PFSK-1 (cell line): Measurements from ENCODE around the gene L3MBTL4.

ENCODE experiments used
- FOXP2 ChIP-seq: optimal IDR thresholded peaks from 2 replicates; pipeline ENCODE3; 2011; ENCODE audit warnings: borderline replicate concordance, control low read depth, inconsistent platforms; ENCODE audit not compliant: insufficient read depth; ENCODE audit errors: extremely low read length, extremely low read depth
- POLR2AphosphoS5 ChIP-seq: IDR thresholded peaks from 2 replicates; pipeline ENCODE4 v1.6.1; 2012; ENCODE audit warnings: low read depth, mild to moderate bottlenecking, control low read depth, low read length, moderate library complexity
- SIN3A ChIP-seq: IDR thresholded peaks from 2 replicates; pipeline ENCODE4 v1.6.1; 2012; ENCODE audit warnings: mild to moderate bottlenecking, low read length, moderate library complexity, borderline replicate concordance; ENCODE audit not compliant: insufficient read depth
- TAF1 ChIP-seq: IDR thresholded peaks from 2 replicates; pipeline ENCODE4 v1.6.1; 2012; ENCODE audit warnings: low read length, control low read depth, borderline replicate concordance; ENCODE audit not compliant: insufficient read depth
- TF ChIP-seq, protein P1 (sequence below), 2 experiments: IDR thresholded peaks; 2 replicates each; pipeline versions ENCODE4 v1.6.1 to v1.8.0; 2011 to 2012; ENCODE audit warnings: low read depth in 2 of 2, low read length in 2 of 2, control low read depth in 1 of 2, inconsistent platforms in 1 of 2, mild to moderate bottlenecking in 1 of 2, moderate library complexity in 1 of 2; ENCODE audit not compliant: insufficient read depth in 1 of 2

The L3MBTL4 gene

DNA sequence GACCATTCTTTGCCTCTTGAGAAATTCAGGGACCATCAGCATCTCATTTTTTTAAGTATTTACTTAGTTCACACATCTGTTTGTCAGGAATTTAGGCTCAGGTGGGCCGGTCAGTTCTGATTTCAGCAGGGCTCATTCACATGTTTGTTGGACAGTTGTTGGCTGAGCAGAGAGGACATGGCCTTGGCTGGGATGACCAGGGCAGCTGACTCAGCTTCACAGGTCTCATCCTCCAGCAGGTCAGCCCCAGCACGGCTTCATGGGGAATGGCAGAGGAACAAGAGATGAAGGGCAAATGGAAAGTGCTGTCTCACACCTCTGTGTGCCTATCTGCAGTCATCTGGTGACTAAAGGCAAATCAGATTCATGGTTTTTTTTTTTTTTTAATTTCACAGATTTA lies 383.3 kb downstream of the L3MBTL4 start:
- TF ChIP-seq POLR2AphosphoS5 (no peak), FOXP2 (no peak), SIN3A (no peak), TAF1 (no peak)
- TF ChIP-seq, protein P1, sequence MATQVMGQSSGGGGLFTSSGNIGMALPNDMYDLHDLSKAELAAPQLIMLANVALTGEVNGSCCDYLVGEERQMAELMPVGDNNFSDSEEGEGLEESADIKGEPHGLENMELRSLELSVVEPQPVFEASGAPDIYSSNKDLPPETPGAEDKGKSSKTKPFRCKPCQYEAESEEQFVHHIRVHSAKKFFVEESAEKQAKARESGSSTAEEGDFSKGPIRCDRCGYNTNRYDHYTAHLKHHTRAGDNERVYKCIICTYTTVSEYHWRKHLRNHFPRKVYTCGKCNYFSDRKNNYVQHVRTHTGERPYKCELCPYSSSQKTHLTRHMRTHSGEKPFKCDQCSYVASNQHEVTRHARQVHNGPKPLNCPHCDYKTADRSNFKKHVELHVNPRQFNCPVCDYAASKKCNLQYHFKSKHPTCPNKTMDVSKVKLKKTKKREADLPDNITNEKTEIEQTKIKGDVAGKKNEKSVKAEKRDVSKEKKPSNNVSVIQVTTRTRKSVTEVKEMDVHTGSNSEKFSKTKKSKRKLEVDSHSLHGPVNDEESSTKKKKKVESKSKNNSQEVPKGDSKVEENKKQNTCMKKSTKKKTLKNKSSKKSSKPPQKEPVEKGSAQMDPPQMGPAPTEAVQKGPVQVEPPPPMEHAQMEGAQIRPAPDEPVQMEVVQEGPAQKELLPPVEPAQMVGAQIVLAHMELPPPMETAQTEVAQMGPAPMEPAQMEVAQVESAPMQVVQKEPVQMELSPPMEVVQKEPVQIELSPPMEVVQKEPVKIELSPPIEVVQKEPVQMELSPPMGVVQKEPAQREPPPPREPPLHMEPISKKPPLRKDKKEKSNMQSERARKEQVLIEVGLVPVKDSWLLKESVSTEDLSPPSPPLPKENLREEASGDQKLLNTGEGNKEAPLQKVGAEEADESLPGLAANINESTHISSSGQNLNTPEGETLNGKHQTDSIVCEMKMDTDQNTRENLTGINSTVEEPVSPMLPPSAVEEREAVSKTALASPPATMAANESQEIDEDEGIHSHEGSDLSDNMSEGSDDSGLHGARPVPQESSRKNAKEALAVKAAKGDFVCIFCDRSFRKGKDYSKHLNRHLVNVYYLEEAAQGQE (IDR thresholded peaks at IDR 0.05; ENCODE audit: insufficient read depth in 1 of 2, low read depth in 2 of 2, low read length in 2 of 2), result no peak

DNA sequence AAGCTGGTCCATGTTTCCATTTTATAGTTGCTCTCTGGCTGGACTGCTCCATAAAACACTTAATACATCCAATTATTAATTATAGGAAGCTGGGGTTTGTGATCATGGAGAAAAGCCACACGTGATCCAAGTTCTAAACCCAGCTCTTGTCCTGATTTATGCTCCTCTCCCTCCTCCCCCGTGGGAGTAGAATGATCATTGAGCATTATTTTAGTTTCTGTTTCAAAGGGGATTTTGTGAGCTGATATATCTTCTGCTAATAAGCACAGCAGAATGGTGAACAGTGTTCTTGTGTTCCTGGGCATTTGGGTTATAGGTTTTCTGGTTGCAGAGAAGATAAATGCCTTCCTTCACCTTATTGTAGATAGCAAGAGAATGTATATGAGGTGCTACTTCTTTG lies 383.7 kb downstream of the L3MBTL4 start:
- TF ChIP-seq TAF1 (no peak), POLR2AphosphoS5 (no peak), SIN3A (no peak), FOXP2 (no peak)
- TF ChIP-seq, protein P1 (IDR thresholded peaks at IDR 0.05; ENCODE audit: insufficient read depth in 1 of 2, low read depth in 2 of 2, low read length in 2 of 2), result no peak

DNA sequence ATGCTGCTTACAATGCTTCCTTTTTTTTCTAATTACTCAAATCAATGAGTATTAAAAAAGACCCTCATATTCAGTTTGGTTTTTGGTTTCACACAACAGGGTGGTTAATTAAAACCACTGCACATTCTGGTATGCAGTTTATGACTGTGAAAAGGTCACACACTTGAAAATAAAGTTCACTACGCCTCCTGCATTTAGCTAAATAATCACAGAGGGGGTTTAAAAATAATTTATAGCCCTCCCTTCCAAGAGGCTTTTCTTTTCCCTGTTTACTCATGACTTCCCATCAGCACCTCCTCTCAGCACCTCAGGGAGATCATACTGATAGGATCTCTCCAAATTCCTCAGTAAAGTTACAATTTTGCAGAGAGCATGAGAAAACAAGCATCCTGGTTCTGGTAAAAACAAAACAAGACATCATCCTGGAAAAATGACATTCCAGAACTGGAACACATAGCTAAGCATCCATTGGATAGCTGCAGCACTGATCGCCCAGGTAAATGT lies 389.9 kb downstream of the L3MBTL4 start:
- no peak for TF ChIP-seq SIN3A
- TF ChIP-seq FOXP2, result no peak
- TF ChIP-seq, protein P1 (IDR thresholded peaks at IDR 0.05; ENCODE audit: insufficient read depth in 1 of 2, low read depth in 2 of 2, low read length in 2 of 2), result no peak
- no peak for TF ChIP-seq TAF1

DNA sequence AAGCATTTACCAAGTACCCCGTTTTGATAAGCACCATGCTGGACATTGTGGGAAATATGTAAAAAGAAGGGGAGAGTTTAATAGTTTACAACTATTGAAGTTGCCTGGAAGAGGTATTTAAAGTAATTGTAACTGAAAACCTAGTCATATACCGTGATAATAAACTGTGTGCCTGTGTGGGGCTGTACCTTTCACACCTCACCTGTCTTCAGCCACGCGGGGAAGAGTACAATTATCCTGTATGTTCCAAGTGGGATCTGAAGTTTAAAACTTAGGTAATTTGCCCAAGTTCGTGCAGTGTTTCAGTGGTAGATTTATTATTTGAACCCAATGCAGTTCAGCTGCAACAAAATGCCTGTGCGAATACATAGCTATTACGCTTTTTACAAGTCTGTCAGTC lies 391.2 kb downstream of the L3MBTL4 start:
- TF ChIP-seq SIN3A (no peak), POLR2AphosphoS5 (no peak), TAF1 (no peak), FOXP2 (no peak)
- TF ChIP-seq, protein P1 (IDR thresholded peaks at IDR 0.05; ENCODE audit: insufficient read depth in 1 of 2, low read depth in 2 of 2, low read length in 2 of 2), result no peak

DNA sequence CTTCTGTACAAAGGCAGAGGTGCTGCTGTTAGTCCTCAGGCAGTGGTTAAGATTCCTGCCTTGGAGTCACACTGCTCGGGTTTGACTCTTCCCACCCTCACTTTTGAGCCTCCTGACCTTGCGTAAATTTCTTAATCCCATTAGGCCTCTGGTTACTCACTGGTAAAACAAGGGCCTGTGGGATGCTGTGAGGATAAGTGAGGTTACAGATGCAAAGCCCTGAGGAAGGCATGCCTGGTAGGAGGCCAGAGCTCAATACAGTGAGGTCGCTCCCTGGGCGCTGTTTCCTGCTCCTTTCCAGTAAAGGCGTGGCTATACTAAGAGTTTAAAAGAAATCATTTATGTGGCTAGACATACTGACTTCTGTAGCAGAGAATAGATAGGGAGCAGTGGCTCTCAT lies 391.9 kb downstream of the L3MBTL4 start:
- TF ChIP-seq TAF1 (no peak), POLR2AphosphoS5 (no peak), SIN3A (no peak), FOXP2 (no peak)
- TF ChIP-seq, protein P1 (IDR thresholded peaks at IDR 0.05; ENCODE audit: insufficient read depth in 1 of 2, low read depth in 2 of 2, low read length in 2 of 2), result no peak
